Esophagus muscularis mucosa (tissue), 4 donors: ENCODE results near the gene PNCK.

Experiments used
- EP300 ChIP-seq: sonication (generic); formaldehyde crosslinking; IDR thresholded peaks from one replicate; pipeline ENCODE4 v1.6.1; 2017; ENCODE audit warnings: antibody characterized with exemption
- POLR2A ChIP-seq: fragments of 450-650 bp; IDR thresholded peaks from one replicate; pipeline ENCODE4 v1.6.1; 2017; ENCODE audit warnings: antibody characterized with exemption, moderate library complexity, mild to moderate bottlenecking, low read depth
- POLR2AphosphoS5 ChIP-seq, 2 donors: sonication (generic); formaldehyde crosslinking; IDR thresholded peaks; one replicate each; pipeline ENCODE4 v1.6.1; 2017; ENCODE audit warnings: antibody characterized with exemption in 2 of 2
- TF ChIP-seq, protein P1 (sequence below), 3 experiments: fragments of 200-600 bp in 2 of 3; fragments of 450-650 bp in 1 of 3; sonication (generic) in 2 of 3; IDR thresholded peaks; one replicate each; pipeline ENCODE4 v1.5.1; 2017 to 2019; ENCODE audit warnings: antibody characterized with exemption in 3 of 3, mild to moderate bottlenecking in 2 of 3, moderate library complexity in 1 of 3

DNA sequence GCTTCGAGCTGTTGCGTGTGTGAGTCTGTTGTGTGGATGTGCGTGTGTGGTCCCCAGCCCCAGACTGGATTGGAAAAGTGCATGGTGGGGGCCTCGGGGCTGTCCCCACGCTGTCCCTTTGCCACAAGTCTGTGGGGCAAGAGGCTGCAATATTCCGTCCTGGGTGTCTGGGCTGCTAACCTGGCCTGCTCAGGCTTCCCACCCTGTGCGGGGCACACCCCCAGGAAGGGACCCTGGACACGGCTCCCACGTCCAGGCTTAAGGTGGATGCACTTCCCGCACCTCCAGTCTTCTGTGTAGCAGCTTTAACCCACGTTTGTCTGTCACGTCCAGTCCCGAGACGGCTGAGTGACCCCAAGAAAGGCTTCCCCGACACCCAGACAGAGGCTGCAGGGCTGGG is 22.5 kb upstream of the PNCK start:
- TF ChIP-seq, protein P1, sequence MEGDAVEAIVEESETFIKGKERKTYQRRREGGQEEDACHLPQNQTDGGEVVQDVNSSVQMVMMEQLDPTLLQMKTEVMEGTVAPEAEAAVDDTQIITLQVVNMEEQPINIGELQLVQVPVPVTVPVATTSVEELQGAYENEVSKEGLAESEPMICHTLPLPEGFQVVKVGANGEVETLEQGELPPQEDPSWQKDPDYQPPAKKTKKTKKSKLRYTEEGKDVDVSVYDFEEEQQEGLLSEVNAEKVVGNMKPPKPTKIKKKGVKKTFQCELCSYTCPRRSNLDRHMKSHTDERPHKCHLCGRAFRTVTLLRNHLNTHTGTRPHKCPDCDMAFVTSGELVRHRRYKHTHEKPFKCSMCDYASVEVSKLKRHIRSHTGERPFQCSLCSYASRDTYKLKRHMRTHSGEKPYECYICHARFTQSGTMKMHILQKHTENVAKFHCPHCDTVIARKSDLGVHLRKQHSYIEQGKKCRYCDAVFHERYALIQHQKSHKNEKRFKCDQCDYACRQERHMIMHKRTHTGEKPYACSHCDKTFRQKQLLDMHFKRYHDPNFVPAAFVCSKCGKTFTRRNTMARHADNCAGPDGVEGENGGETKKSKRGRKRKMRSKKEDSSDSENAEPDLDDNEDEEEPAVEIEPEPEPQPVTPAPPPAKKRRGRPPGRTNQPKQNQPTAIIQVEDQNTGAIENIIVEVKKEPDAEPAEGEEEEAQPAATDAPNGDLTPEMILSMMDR (IDR thresholded peaks at IDR 0.05) = no peak
- TF ChIP-seq POLR2A (no peak), EP300 (no peak), POLR2AphosphoS5 (IDR thresholded peaks at IDR 0.05) (no peak)
